Measurements from ENCODE around the gene RIC8B. TPM values are rescaled to one million over a fixed set of nuclear protein-coding genes. Genes with fewer than 3 reads are reported as not detected.

The RIC8B gene
- total and polyA plus RNA-seq, 2 of the 8 experiments (the other 6 are each of a cell fraction or from before 2014, with no cell fraction given): 8.2 to 25.3 TPM

- TF ChIP-seq TBP (IDR thresholded peaks at IDR 0.05; ENCODE audit: low read depth, low read length) (no peak), CTBP2 (IDR thresholded peaks at IDR 0.05; ENCODE audit: borderline replicate concordance, insufficient read depth, insufficient read length, low read length) (no peak), EP300 (IDR thresholded peaks at IDR 0.05; ENCODE audit: borderline replicate concordance in 1 of 2, low read depth in 2 of 2, low read length in 2 of 2) (no peak), SIRT6 (IDR thresholded peaks at IDR 0.05; ENCODE audit: low read length) (no peak)
Measured at GRCh38 chr12:106926657-106927056, 152.2 kb downstream of the RIC8B start (continued).
